SU-DHL-6 (cell line): Measurements from ENCODE around the gene TAS2R10.

Experiments
- CTCF ChIP-seq: fragments of 200-600 bp; sonication (generic); IDR thresholded peaks from one replicate; pipeline ENCODE4 v1.5.1; 2017; ENCODE audit warnings: antibody characterized with exemption, mild to moderate bottlenecking, low read length, moderate library complexity; ENCODE audit not compliant: insufficient read depth, poor library complexity, severe bottlenecking
- EZH2phosphoT487 ChIP-seq: fragments of 200-600 bp; sonication (generic), shearing (Covaris generic); conservative IDR thresholded peaks from 2 replicates; pipeline ENCODE4 v1.6.1; 2018; ENCODE audit warnings: mild to moderate bottlenecking, antibody characterized with exemption, low read length, moderate library complexity, mixed read lengths

- TF ChIP-seq CTCF (no peak), EZH2phosphoT487 (no peak)
Observed at GRCh38 chr12:10807186-10807585, 19.0 kb downstream of the TAS2R10 start, which contains the start of gene TAS2R8.
